Mucosa of stomach (tissue), 1 donor: ENCODE results near the gene F8.
"Not testable (repeated sequence)": the region's sequence is repeated elsewhere in the genome, so short reads cannot be mapped to it uniquely, and the experiment has no call there.

Experiments used
- H3K27me3 ChIP-seq: one replicate; pipeline ENCODE4 v1.7.0; 2013; ENCODE audit warnings: mild to moderate bottlenecking, low read length; ENCODE audit not compliant: control insufficient read depth, insufficient read depth
- H3K36me3 ChIP-seq: one replicate; pipeline ENCODE4 v1.7.0; 2013; ENCODE audit warnings: low read length; ENCODE audit not compliant: control insufficient read depth, insufficient read depth
- H3K4me1 ChIP-seq: one replicate; pipeline ENCODE4 v1.7.0; 2013; ENCODE audit warnings: mild to moderate bottlenecking, low read length; ENCODE audit not compliant: control insufficient read depth, insufficient read depth
- H3K4me3 ChIP-seq: one replicate; pipeline ENCODE4 v1.7.0; 2013; ENCODE audit warnings: low read length
- H3K9ac ChIP-seq: one replicate; pipeline ENCODE4 v1.7.0; 2013; ENCODE audit warnings: mild to moderate bottlenecking, low read length, moderate library complexity
- H3K9me3 ChIP-seq: one replicate; pipeline ENCODE4 v1.7.0; 2013; ENCODE audit warnings: mild to moderate bottlenecking, low read length, moderate library complexity; ENCODE audit not compliant: control insufficient read depth
- donor health status: Pancreatic carcinoma.

The F8 gene

DNA sequence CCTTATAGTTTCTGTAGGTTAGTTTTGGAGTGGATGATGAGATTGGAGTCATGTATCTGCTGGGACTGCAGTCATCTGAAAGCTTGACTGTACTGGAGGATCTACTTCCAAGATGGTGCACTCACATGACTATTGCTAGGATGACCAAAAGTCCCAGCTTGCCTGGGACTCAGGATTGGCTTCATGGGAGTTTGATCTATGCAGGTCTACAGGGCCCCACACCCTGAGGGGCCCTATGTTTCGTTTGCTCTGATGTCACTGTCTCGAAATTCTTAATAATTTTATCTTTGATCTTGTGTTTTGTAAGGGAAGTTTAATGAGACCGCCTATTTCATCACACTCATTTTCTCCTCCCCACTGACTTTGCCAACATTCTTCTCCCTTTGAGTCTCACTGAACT, 188.0 kb downstream of the F8 start, which contains the start of gene SMIM9:
Gene SMIM9, minus strand, starts transcription at position 101 of the 400 bp plus-strand sequence. CDS start 3,806 bp downstream, outside the sequence.
- H3K9ac ChIP-seq, result no peak within 1 kb of the TSS
- no peaks in the 10 kb centered on the region for H3K9me3 ChIP-seq
- H3K4me3 ChIP-seq, result no peak within 1 kb of the TSS
- no peaks in the 10 kb centered on the region for H3K36me3 ChIP-seq
- H3K4me1 ChIP-seq, result no peaks in the 10 kb centered on the region
- H3K27me3 ChIP-seq, result no peaks in the 10 kb centered on the region

DNA sequence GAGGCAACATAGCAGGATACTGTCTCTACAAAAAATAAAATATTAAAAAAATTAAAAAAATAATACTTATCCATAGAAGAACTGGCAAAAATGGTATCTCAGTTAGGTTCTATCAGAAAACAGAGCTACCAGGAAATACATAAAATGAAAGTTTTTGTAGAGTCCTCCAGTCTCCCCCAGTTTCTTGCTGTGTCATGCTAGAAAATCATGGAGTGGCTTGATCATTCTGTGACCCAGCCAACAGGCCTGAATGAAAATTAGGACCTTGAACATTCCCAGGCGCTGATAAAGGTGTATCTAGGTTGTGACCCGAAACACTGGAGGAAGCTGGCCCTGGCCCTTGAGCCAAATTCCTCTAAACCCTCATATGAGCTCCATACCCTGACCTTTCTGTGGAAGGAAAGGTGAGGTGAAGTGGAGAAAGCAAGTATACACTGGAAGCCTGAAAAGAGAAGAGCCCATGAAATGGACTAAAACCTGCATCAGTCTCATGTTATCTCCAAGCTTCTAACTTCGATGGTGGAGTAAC, 188.7 kb downstream of the F8 start:
- Histone ChIP-seq H3K9ac (no peak overlapping the region), H3K27me3 (no peaks in the 10 kb centered on the region), H3K4me3 (no peak overlapping the region), H3K4me1 (no peaks in the 10 kb centered on the region), H3K36me3 (no peaks in the 10 kb centered on the region), H3K9me3 (no peaks in the 10 kb centered on the region)

DNA sequence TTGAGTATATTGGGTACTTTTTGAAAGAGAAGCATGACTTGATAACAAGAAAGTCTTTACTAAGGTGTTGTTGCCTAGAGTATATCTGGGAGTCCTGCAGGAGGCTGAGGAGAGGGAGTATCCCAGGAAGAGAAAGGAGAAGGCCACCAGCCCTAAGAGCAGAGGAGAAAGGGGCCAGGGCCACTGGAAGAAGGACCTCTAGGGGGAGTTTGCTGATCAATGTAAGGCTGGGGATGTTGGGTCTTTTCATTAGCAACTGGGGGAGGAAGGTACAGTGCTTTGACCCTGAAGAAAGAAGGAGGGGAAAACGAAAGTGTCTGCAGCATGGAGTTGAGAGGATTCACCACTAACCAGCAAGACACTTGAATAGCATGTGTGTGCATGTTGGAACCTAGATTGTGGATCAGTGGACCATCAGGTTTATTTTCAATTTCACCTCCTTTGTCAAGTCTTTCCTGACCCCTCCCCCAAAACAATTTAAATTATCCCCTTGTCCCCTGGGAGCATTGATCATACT, 192.5 kb downstream of the F8 start:
- no peaks in the 10 kb centered on the region for H3K4me1 ChIP-seq
- no peak overlapping the region for H3K9ac ChIP-seq
- H3K9me3 ChIP-seq, result no peaks in the 10 kb centered on the region
- H3K36me3 ChIP-seq, result no peaks in the 10 kb centered on the region
- H3K4me3 ChIP-seq, result no peak overlapping the region
- H3K27me3 ChIP-seq, result no peaks in the 10 kb centered on the region

DNA sequence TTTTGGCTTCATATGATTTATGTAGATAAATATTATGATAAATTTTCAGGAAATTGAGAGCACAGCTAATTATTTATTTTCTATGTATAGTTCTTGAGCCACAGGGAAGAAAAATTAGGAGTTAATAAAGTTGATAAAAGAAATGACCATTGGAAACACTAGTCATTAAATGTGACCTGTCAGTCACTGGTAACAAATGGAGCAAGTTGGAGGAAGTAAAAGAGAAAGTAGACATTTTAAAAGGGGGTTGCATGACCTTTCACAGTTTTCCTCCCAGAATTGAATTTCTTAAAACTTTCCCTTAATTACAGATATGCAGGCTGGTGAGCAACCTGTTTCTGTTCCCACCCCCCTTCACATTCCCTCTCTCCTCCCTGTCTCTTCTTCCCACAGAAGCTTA, 193.4 kb downstream of the F8 start:
- Histone ChIP-seq H3K9ac (no peak overlapping the region), H3K27me3 (no peaks in the 10 kb centered on the region), H3K36me3 (no peaks in the 10 kb centered on the region), H3K9me3 (no peaks in the 10 kb centered on the region), H3K4me3 (no peak overlapping the region), H3K4me1 (no peaks in the 10 kb centered on the region)

DNA sequence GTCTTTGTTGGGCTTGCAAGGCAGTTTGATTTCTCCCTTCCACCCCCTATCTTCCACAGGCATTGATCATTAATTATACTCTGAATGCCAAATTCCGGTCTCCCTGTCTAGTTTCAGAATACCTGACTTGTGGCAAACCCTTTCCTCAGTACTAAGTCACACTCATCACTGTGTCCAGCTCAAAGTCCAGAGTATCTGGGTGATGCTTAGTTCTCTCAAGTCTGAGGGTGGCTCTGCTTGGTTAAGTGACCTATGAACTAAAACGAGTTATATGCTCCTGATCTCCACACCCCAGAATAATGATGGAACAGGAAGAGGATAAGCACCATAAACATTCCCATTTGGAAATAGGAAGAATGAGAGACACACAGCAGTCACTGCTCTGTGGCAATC, 194.5 kb downstream of the F8 start:
- no peaks in the 10 kb centered on the region for H3K9me3 ChIP-seq

DNA sequence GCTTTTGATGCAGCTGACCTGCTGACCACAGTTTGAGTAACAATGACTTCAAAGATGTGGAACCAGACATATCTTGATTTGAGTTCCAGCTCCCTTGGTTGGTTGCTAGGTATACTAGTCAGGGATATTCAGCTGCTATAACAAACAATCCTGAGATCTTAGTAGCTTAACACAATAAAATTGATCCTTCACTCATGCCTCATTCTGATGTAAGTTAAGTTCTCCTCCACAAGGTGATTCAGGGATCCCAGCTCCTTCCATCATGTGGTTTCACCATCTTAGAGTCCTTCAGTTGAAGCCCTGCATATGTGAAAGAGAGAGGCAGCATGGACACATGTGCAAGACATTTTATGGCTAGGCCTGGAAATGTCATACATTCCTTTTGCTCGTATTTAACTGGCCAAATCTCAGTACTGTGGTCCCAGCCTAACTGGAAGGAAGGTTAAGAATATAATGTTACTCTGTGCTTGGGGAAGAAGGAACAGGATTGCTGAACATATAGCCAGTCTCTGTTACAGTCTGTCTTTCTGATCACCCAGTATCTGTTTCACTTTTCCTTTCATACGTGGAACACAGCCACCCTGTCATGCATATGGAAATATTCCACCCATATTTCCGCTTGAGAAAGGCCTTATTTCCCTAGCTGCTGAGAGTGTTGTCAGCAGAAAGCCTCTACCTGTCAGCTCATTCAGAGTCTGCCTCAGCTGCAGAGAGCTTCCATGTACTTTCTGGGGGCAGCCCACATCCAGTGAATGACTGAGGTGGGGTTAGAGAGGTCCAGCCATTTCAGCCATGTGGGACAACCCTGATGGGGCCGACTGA, 195.1 kb downstream of the F8 start:
- H3K36me3 ChIP-seq, result no peaks in the 10 kb centered on the region
- H3K9ac ChIP-seq, result no peak overlapping the region
- no peaks in the 10 kb centered on the region for H3K27me3 ChIP-seq
- no peaks in the 10 kb centered on the region for H3K4me1 ChIP-seq
- H3K9me3 ChIP-seq, result no peaks in the 10 kb centered on the region
- no peak overlapping the region for H3K4me3 ChIP-seq

More for the DNA sequence above, 194.5 kb downstream of the F8 start:
- Histone ChIP-seq H3K4me1 (no peaks in the 10 kb centered on the region), H3K4me3 (no peak overlapping the region), H3K9ac (no peak overlapping the region), H3K36me3 (no peaks in the 10 kb centered on the region), H3K27me3 (no peaks in the 10 kb centered on the region)

DNA sequence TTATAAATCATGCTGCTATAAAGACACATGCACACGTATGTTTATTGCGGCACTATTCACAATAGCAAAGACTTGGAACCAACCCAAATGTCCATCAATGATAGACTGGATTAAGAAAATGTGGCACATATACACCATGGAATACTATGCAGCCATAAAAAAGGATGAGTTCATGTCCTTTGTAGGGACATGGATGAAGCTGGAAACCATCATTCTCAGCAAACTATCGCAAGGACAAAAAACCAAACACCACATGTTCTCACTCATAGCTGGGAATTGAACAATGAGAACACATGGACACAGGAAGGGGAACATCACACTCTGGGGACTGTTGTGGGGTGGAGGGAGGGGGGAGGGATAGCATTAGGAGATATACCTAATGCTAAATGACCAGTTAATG, 196.9 kb downstream of the F8 start:
- not testable (repeated sequence) for H3K9ac ChIP-seq

DNA sequence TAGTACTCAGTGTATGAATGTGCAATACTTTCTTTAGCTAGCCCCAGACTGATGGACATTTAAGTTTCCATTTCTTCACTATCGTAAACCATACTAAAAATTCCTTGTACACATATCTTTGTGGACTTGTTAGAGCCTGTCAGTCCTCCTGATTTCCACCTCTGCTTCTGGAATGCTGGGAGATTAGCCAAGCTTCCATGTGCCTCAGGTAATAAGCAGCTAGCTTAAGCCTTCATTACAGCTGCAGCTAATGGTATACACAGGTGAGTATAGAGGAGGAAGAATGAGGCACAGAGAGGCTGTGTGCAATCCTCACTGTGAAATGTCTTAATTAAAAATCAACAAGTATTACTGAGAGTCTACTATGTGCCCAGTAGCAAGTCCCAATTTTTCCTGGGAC, 197.9 kb downstream of the F8 start:
- H3K27me3 ChIP-seq, result no peaks in the 10 kb centered on the region
- no peaks in the 10 kb centered on the region for H3K9me3 ChIP-seq
- H3K9ac ChIP-seq, result no peak overlapping the region
- H3K4me1 ChIP-seq, result no peaks in the 10 kb centered on the region
- H3K36me3 ChIP-seq, result no peaks in the 10 kb centered on the region
- no peak overlapping the region for H3K4me3 ChIP-seq

More for the DNA sequence above, 196.9 kb downstream of the F8 start:
- H3K36me3 ChIP-seq, H3K4me1 ChIP-seq, H3K9me3 ChIP-seq, H3K27me3 ChIP-seq, H3K4me3 ChIP-seq: not testable (repeated sequence)

DNA sequence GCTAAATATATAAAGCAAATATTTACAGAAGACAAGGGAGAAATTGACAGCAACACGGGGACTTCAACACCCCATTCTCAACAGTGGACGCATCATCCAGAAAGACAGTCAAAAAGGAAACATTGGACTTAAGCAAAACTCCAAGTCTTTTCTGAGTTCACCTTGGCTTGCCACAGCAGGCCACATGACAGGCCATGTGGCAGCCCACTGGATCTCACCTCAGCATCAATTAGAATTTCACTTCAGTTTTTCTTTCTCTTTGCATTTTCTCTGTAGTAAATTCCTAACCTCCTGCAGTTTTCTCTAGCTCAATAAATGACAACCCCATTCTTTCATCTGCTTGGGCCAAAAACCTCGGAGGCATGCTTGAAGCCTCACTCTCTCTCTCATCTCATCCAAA, 200.5 kb downstream of the F8 start:
- H3K9me3 ChIP-seq, result no peaks in the 10 kb centered on the region
- no peaks in the 10 kb centered on the region for H3K27me3 ChIP-seq
- no peaks in the 10 kb centered on the region for H3K4me1 ChIP-seq
- no peak overlapping the region for H3K4me3 ChIP-seq
- no peaks in the 10 kb centered on the region for H3K36me3 ChIP-seq
- H3K9ac ChIP-seq, result no peak overlapping the region

DNA sequence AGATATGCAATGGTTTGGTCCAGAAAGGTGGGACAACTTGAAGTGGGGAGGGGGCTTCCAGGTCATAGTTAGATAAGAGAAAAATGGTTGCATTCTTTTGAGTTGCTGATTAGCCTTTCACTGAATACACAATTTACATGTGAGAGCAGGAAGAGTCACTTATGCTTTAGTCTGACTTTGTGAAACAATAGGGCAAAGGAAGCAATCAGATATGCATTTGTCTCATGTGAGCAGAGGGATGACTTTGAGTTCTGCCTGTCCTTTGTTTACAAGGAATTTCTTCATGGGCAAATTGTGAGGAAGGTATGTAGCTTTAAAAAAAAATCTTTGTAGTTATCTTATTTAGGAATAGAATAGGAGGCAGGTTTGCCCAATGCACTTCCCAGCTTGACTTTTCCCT, 201.0 kb downstream of the F8 start:
- Histone ChIP-seq H3K4me1 (no peaks in the 10 kb centered on the region), H3K4me3 (no peak overlapping the region), H3K9ac (no peak overlapping the region), H3K36me3 (no peaks in the 10 kb centered on the region), H3K9me3 (no peaks in the 10 kb centered on the region), H3K27me3 (no peaks in the 10 kb centered on the region)

DNA sequence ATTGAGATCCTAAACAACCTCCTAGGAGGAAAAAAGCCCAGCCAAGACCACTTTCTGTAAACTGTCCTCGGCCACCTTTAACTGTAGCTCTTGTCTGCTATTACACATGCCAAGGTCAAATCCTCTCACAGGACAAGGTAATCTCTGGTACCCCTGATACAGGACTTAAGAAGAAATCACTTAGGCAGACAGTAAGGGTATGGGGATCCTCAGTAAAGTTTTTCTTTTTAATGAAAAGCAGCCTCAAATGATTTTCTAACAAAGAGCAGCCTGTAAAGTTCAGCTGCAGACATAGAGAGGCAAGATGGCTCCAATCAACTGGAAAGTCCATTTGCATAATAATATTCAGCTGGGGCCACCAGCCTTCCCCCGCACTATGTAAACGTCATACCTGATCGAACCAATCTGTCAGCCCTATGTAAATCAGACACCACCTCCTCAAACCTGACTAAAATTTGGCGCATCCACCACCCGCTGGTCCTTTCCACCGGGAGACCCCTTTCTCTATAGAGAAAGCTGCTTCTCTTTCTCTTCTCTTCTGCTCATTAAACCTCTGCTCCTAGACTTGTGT, 202.7 kb downstream of the F8 start:
- no peaks in the 10 kb centered on the region for H3K27me3 ChIP-seq
- no peaks in the 10 kb centered on the region for H3K4me1 ChIP-seq
- H3K4me3 ChIP-seq, result no peak overlapping the region
- no peaks in the 10 kb centered on the region for H3K9me3 ChIP-seq
- H3K9ac ChIP-seq, result no peak overlapping the region
- no peaks in the 10 kb centered on the region for H3K36me3 ChIP-seq
